Transverse colon (tissue), 4 donors: Measurements from ENCODE around the gene GSDMA. TPM values are rescaled to one million over a fixed set of nuclear protein-coding genes. Genes with fewer than 3 reads are reported as not detected.

Experiments used
- DNase-seq: peaks from one replicate; pipeline ENCODE4 v3.0.0-alpha.2; 2019
- H3K27ac ChIP-seq, 4 donors: fragments of 200-600 bp; sonication (generic); 2 replicates each; pipeline ENCODE4 v1.5.1; 2016 to 2018; ENCODE audit warnings: inconsistent platforms in 4 of 4
- H3K27me3 ChIP-seq: fragments of 200-600 bp; sonication (generic); 2 replicates; pipeline ENCODE4 v1.5.1; 2017; ENCODE audit warnings: inconsistent platforms
- H3K36me3 ChIP-seq, 4 donors: fragments of 200-600 bp; sonication (generic); 2 replicates each; pipeline ENCODE4 v1.5.1; 2017 to 2019; ENCODE audit warnings: inconsistent platforms in 4 of 4
- H3K4me1 ChIP-seq, 4 donors: fragments of 200-600 bp; sonication (generic); 2 replicates each; pipeline ENCODE4 v1.5.1; 2017 to 2020; ENCODE audit warnings: inconsistent platforms in 4 of 4
- H3K4me3 ChIP-seq, 4 donors: fragments of 200-600 bp; sonication (generic); 1 replicate in 1 of 4; 2 replicates in 3 of 4; pipeline versions ENCODE4 v1.5.1 to v1.6.1; 2017 to 2019; ENCODE audit warnings: inconsistent platforms in 4 of 4
- H3K9me3 ChIP-seq, 2 donors: fragments of 200-600 bp; sonication (generic); 2 replicates each; pipeline ENCODE4 v1.5.1; 2017 to 2019; ENCODE audit warnings: inconsistent platforms in 2 of 2
- CTCF ChIP-seq, 5 experiments: fragments of 200-600 bp in 3 of 5; fragments of 450-650 bp in 2 of 5; sonication (generic) in 3 of 5; IDR thresholded peaks; 1 replicate in 2 of 5; 2 replicates in 3 of 5; pipeline ENCODE4 v1.5.1; 2016 to 2017; ENCODE audit warnings: antibody characterized with exemption in 5 of 5, inconsistent platforms in 3 of 5, mild to moderate bottlenecking in 2 of 5, moderate library complexity in 1 of 5
- EP300 ChIP-seq: sonication (generic); formaldehyde crosslinking; IDR thresholded peaks from one replicate; pipeline ENCODE4 v1.6.1; 2017; ENCODE audit warnings: antibody characterized with exemption, low read depth
- POLR2A ChIP-seq: fragments of 450-650 bp; IDR thresholded peaks from one replicate; pipeline ENCODE4 v1.6.1; 2016; ENCODE audit warnings: antibody characterized with exemption, mild to moderate bottlenecking, moderate library complexity
- POLR2AphosphoS5 ChIP-seq, 3 donors: sonication (generic); formaldehyde crosslinking; IDR thresholded peaks; one replicate each; pipeline ENCODE4 v1.6.1; 2016; ENCODE audit warnings: antibody characterized with exemption in 3 of 3
- WGBS, 2 donors: methylation state at CpG; one replicate each; pipeline ENCODE4 v1.1.5; 2018; ENCODE audit warnings: low coverage in 1 of 2; 5-methylcytosine and 5-hydroxymethylcytosine counted together
- in situ Hi-C, 4 donors: fragments of 200-750 bp; cut with MboI; loops; one replicate each; pipeline versions ENCODE4 v1.15.0 to v1.15.1; 2017; ENCODE audit warnings: low sequenced_read_pairs in 3 of 4, low pct_ligation_motif_present in 1 of 4, low pct_unique_long_range_greater_than_20kb in 1 of 4
- intact Hi-C: fragments of 100-400 bp; cut with DNase I; formaldehyde crosslinking; loops from one replicate; pipeline ENCODE4 v1.15.1; 2023; ENCODE audit warnings: low total_unique reads
- total RNA-seq, 4 donors: library from RNA; depleted of rRNA; stranded (reverse); fragments of >200 nt; gene quantifications; one replicate each; pipeline ENCODE4 v1.1.0, GENCODE V29; 2016

The GSDMA gene
- total RNA-seq, 4 donors from 2014 or later, result 3.7 TPM; not detected in 3

- Histone ChIP-seq H3K27ac (peak overlapping the region; percentile 13 to 70 (median 61)), H3K36me3 (no peaks in the 10 kb centered on the region), H3K9me3 (no peaks in the 10 kb centered on the region), H3K4me1 (peaks cover 24 to 43% (median 34%) of the 10 kb centered on the region in 4 donors), H3K27me3 (no peaks in the 10 kb centered on the region), H3K4me3 (no peak overlapping the region)
- WGBS, 2 donors, result 38% methylated on average over 14 of the region's 18 CpGs; no CpG with 5 or more reads in 1 of the 2 donors
- intact Hi-C loops (loop anchor here (10.0 kb wide), 2 partner anchors 110 to 180 kb away; partner anchors contain the start of gene MSL1), in situ Hi-C loops (loop anchor here in 1 of 4 donors (25.0 kb wide), 1 partner anchor 273 kb away; the partner anchor contains the start of gene CDC6)
- DNase-seq, result no peak
- TF ChIP-seq POLR2AphosphoS5 (IDR thresholded peaks at IDR 0.05), result no peak
Measured at GRCh38 chr17:40014375-40014980, 51.7 kb downstream of the GSDMA start.

- in situ Hi-C loops, result loop anchor here in 1 of 4 donors (25.0 kb wide), 1 partner anchor 272 kb away; the partner anchor contains the start of gene CDC6
- DNase-seq, result peak; percentile 62
- Histone ChIP-seq H3K36me3 (peaks cover 0 to 3% (median 0%) of the 10 kb centered on the region in 4 donors), H3K9me3 (no peaks in the 10 kb centered on the region), H3K27ac (peak within 1 kb of the TSS; percentile 13 to 70 (median 61)), H3K4me1 (peaks cover 24 to 44% (median 34%) of the 10 kb centered on the region in 4 donors), H3K4me3 (no peak within 1 kb of the TSS), H3K27me3 (no peaks in the 10 kb centered on the region)
- WGBS, 2 donors, result 40% methylated on average over 4 to 19 of the region's 20 CpGs
- intact Hi-C loops, result loop anchor here (10.0 kb wide), 2 partner anchors 110 to 180 kb away; partner anchors contain the start of gene MSL1
- TF ChIP-seq POLR2AphosphoS5 (IDR thresholded peaks at IDR 0.05) (peak in 1 of 3 donors; percentile 6), POLR2A (peak; percentile 41), CTCF (IDR thresholded peaks at IDR 0.05) (no peak)
Measured at GRCh38 chr17:40015005-40015997, 52.5 kb downstream of the GSDMA start, which contains the start of gene CSF3. Gene CSF3, plus strand, starts transcription at chr17:40015440. Its CDS starts 35 bp downstream, at chr17:40015475.

GRCh38 chr17:40015998-40016985 is 53.5 kb downstream of the GSDMA start:
- Histone ChIP-seq H3K9me3 (no peaks in the 10 kb centered on the region), H3K27ac (peak overlapping the region in 2 of 4 donors; percentile 60 to 70), H3K36me3 (peaks cover 0 to 3% (median 0%) of the 10 kb centered on the region in 4 donors), H3K4me3 (no peak overlapping the region), H3K4me1 (peaks cover 24 to 47% (median 34%) of the 10 kb centered on the region in 4 donors), H3K27me3 (no peaks in the 10 kb centered on the region)
- TF ChIP-seq POLR2AphosphoS5 (IDR thresholded peaks at IDR 0.05) (no peak), EP300 (no peak), CTCF (IDR thresholded peaks at IDR 0.05) (no peak), POLR2A (no peak)
- in situ Hi-C loops (loop anchor here in 1 of 4 donors (25.0 kb wide), 1 partner anchor 271 kb away; the partner anchor contains the start of gene CDC6), intact Hi-C loops (loop anchor here (10.0 kb wide), 2 partner anchors 109 to 179 kb away; partner anchors contain the start of gene MSL1)
- DNase-seq, result no peak
- 81 to 84% methylated on average over 11 to 24 of the region's 26 CpGs for WGBS, 2 donors
